Measurements from ENCODE around the gene CCL22. TPM values are rescaled to one million over a fixed set of nuclear protein-coding genes. Genes with fewer than 3 reads are reported as not detected.

Gene CCL22
- total RNA-seq, 1 donor from 2014 or later = not detected

DNA sequence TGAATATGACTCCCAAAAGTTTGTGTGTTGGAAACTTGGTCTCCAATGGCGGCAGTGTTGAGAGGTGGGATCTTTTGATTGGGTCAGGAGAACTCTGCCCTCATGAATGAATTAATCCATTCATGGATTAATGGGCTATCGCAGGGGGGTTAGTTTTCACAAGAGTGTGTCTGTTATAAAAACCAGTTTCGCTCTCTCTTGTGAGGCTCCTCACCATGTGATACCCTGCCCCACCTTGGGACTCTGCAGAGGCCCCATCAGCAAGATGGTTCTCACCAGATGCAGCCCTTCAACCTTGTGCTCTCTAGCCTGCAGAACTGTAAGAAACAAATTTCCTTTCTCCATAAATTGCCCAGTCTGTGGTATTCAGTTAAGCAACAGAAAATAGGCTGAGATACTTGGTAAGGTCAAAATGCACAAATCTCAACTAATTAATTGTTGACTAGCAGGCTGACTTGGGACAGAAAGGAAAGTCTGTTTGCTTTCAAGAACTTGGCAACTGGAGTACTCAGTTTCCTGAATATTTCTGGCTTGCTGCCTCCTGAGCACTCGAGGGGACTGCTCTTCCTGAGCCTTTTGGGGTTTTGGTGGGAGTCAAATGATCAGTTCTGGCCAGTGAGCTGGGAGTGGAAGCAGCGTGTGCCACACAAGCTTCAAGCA is 32.2 kb downstream of the CCL22 start:
- H3K9me3 Mint-ChIP-seq (ENCODE audit: unreplicated experiment) = no peaks in the 10 kb centered on the region
- H3K27me3 Mint-ChIP-seq (ENCODE audit: unreplicated experiment) = peaks cover 10% of the 10 kb centered on the region

DNA sequence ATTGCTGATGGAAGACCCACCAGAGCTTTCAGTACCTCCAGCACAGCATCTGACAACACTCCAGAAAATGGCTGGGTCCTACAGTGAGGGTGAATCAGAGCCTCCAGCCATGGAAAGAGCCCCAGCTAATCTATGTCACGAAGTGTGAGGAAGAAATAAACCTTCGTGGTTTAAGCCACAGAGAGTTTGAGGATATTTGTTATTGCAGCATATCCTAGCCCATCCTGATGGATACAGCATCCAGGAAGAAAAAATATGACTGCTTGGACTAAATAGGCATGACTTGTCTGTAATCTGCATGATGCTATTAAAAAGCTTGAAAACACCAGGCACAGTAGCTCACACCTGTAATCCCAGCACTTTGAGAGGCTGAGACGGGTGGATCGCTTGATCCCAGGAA is 32.7 kb downstream of the CCL22 start:
- no peak for DNase-seq (ENCODE audit: low spot score)
- TF ChIP-seq, protein P1, sequence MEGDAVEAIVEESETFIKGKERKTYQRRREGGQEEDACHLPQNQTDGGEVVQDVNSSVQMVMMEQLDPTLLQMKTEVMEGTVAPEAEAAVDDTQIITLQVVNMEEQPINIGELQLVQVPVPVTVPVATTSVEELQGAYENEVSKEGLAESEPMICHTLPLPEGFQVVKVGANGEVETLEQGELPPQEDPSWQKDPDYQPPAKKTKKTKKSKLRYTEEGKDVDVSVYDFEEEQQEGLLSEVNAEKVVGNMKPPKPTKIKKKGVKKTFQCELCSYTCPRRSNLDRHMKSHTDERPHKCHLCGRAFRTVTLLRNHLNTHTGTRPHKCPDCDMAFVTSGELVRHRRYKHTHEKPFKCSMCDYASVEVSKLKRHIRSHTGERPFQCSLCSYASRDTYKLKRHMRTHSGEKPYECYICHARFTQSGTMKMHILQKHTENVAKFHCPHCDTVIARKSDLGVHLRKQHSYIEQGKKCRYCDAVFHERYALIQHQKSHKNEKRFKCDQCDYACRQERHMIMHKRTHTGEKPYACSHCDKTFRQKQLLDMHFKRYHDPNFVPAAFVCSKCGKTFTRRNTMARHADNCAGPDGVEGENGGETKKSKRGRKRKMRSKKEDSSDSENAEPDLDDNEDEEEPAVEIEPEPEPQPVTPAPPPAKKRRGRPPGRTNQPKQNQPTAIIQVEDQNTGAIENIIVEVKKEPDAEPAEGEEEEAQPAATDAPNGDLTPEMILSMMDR (IDR thresholded peaks at IDR 0.05; ENCODE audit: unreplicated experiment) = no peak
- peaks cover 10% of the 10 kb centered on the region for H3K27me3 Mint-ChIP-seq (ENCODE audit: unreplicated experiment)
- H3K9me3 Mint-ChIP-seq (ENCODE audit: unreplicated experiment) = no peaks in the 10 kb centered on the region
- no peak overlapping the region for H3K4me3 Mint-ChIP-seq (ENCODE audit: unreplicated experiment)
- no peaks in the 10 kb centered on the region for H3K36me3 Mint-ChIP-seq (ENCODE audit: low read depth, unreplicated experiment)
- H3K4me1 Mint-ChIP-seq (ENCODE audit: unreplicated experiment) = peaks cover 3% of the 10 kb centered on the region
- no peak overlapping the region for H3K27ac Mint-ChIP-seq (ENCODE audit: unreplicated experiment)

More for the DNA sequence above, 32.2 kb downstream of the CCL22 start:
- Mint-ChIP-seq H3K4me3 (ENCODE audit: unreplicated experiment) (no peak overlapping the region), H3K36me3 (ENCODE audit: low read depth, unreplicated experiment) (no peaks in the 10 kb centered on the region), H3K27ac (ENCODE audit: unreplicated experiment) (no peak overlapping the region), H3K4me1 (ENCODE audit: unreplicated experiment) (peaks cover 3% of the 10 kb centered on the region)
- no peak for DNase-seq (ENCODE audit: low spot score)
- TF ChIP-seq, protein P1 (IDR thresholded peaks at IDR 0.05; ENCODE audit: unreplicated experiment) = no peak

DNA sequence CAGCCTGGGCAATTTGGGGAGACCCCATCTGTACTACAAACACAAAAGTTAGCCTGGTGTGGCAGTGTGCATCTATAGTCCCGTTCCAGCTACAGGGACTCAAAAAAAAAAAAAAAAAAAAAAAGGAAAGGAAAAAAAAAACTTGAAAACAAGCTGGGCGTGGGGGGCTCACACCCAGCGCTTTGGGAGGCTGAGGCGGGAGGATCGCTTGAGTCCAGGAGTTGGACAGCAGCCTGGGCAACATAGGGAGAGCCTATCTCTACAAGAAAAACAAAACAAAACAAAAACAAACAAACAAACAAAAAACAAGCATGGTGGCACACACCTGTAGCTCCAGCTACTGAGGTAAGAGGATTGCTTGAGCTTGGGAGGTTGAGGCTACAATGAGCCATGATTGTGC is 33.1 kb downstream of the CCL22 start:
- H3K9me3 Mint-ChIP-seq (ENCODE audit: unreplicated experiment) = no peaks in the 10 kb centered on the region
- TF ChIP-seq, protein P1 (IDR thresholded peaks at IDR 0.05; ENCODE audit: unreplicated experiment) = no peak
- DNase-seq (ENCODE audit: low spot score) = no peak
- H3K27me3 Mint-ChIP-seq (ENCODE audit: unreplicated experiment) = peaks cover 10% of the 10 kb centered on the region
- no peak overlapping the region for H3K27ac Mint-ChIP-seq (ENCODE audit: unreplicated experiment)
- H3K4me3 Mint-ChIP-seq (ENCODE audit: unreplicated experiment) = no peak overlapping the region
- no peaks in the 10 kb centered on the region for H3K4me1 Mint-ChIP-seq (ENCODE audit: unreplicated experiment)
- no peaks in the 10 kb centered on the region for H3K36me3 Mint-ChIP-seq (ENCODE audit: low read depth, unreplicated experiment)

DNA sequence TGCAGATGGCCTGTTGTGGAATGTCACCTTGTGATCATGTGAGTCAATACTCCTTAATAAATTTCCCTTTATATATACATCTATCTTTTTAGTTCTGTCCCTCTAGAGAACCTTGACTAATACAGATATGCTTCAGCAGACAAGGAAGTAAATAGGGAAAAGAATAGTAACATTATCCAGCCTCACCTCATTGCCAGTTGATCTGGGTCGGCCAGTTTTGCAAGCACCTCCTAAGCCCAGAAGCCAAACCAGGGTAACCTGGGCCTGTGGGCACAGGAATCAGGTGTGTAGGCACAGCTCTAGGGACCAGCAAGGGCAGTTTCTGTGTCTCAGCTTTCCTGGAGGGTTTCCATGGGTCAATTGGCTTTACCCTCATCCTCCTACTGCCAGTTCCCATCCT is 34.1 kb downstream of the CCL22 start:
- Mint-ChIP-seq H3K4me1 (ENCODE audit: unreplicated experiment) (no peaks in the 10 kb centered on the region), H3K9me3 (ENCODE audit: unreplicated experiment) (no peaks in the 10 kb centered on the region), H3K27ac (ENCODE audit: unreplicated experiment) (no peak overlapping the region), H3K4me3 (ENCODE audit: unreplicated experiment) (no peak overlapping the region), H3K36me3 (ENCODE audit: low read depth, unreplicated experiment) (no peaks in the 10 kb centered on the region), H3K27me3 (ENCODE audit: unreplicated experiment) (peaks cover 8% of the 10 kb centered on the region)
- TF ChIP-seq, protein P1 (IDR thresholded peaks at IDR 0.05; ENCODE audit: unreplicated experiment) = no peak
- no peak for DNase-seq (ENCODE audit: low spot score)

DNA sequence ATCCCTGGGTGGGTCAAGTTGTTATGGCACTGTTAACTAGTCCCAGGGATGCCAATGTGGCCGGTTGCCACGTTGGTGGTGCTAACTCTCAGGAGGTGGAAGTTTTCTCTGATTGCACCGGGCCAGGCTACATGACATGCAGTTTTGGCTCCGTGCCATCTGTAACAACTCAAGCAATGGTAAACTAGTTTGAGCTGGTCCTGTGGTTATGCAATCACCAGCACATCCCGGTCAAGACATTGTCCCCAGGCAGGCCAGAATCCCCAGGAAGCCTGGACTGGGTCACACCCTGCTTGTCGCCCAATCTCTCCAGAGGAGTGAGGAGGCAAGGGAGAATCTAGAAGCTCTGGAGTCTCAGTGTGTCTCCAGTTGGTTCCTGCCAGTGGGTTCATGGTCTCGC is 35.9 kb downstream of the CCL22 start:
- TF ChIP-seq, protein P1 (IDR thresholded peaks at IDR 0.05; ENCODE audit: unreplicated experiment) = no peak
- DNase-seq (ENCODE audit: low spot score) = no peak
- peaks cover 3% of the 10 kb centered on the region for H3K27me3 Mint-ChIP-seq (ENCODE audit: unreplicated experiment)
- H3K4me1 Mint-ChIP-seq (ENCODE audit: unreplicated experiment) = no peaks in the 10 kb centered on the region
- no peaks in the 10 kb centered on the region for H3K36me3 Mint-ChIP-seq (ENCODE audit: low read depth, unreplicated experiment)
- H3K27ac Mint-ChIP-seq (ENCODE audit: unreplicated experiment) = no peak overlapping the region
- no peaks in the 10 kb centered on the region for H3K9me3 Mint-ChIP-seq (ENCODE audit: unreplicated experiment)
- H3K4me3 Mint-ChIP-seq (ENCODE audit: unreplicated experiment) = no peak overlapping the region
